ENCODE measurements around the gene GZF1.

Gene GZF1

GRCh38 chr20:23331450-23332350 is 30.3 kb upstream of the GZF1 start:
- H3K9me3 ChIP-seq (ENCODE audit: severe bottlenecking), result no peaks in the 10 kb centered on the region
- no peak for TF ChIP-seq CTCF (IDR thresholded peaks at IDR 0.05; ENCODE audit: low read depth, low read length)
- no peak overlapping the region for H3K4me3 ChIP-seq (ENCODE audit: low read depth, low read length)
- DNase-seq, result no peak
- H3K36me3 ChIP-seq, result no peaks in the 10 kb centered on the region
- H3K27me3 ChIP-seq (ENCODE audit: insufficient read depth, low read depth, severe bottlenecking), result peaks cover 82% of the 10 kb centered on the region
- H3K27ac ChIP-seq, result no peak overlapping the region

- DNase-seq, result no peak
- no peak overlapping the region for H3K27ac ChIP-seq
- no peak for TF ChIP-seq CTCF (IDR thresholded peaks at IDR 0.05; ENCODE audit: low read depth, low read length)
- no peaks in the 10 kb centered on the region for H3K36me3 ChIP-seq
- H3K9me3 ChIP-seq (ENCODE audit: severe bottlenecking), result no peaks in the 10 kb centered on the region
- peaks cover 78% of the 10 kb centered on the region for H3K27me3 ChIP-seq (ENCODE audit: insufficient read depth, low read depth, severe bottlenecking)
- no peak overlapping the region for H3K4me3 ChIP-seq (ENCODE audit: low read depth, low read length)
Observed at GRCh38 chr20:23332467-23332866, 29.5 kb upstream of the GZF1 start.

GRCh38 chr20:23334111-23334510 is 27.9 kb upstream of the GZF1 start:
- Histone ChIP-seq H3K4me3 (ENCODE audit: low read depth, low read length) (no peak overlapping the region), H3K27me3 (ENCODE audit: insufficient read depth, low read depth, severe bottlenecking) (peaks cover 66% of the 10 kb centered on the region), H3K36me3 (no peaks in the 10 kb centered on the region), H3K27ac (no peak overlapping the region), H3K9me3 (ENCODE audit: severe bottlenecking) (no peaks in the 10 kb centered on the region)
- no peak for TF ChIP-seq CTCF (IDR thresholded peaks at IDR 0.05; ENCODE audit: low read depth, low read length)
- no peak for DNase-seq

- Histone ChIP-seq H3K9me3 (ENCODE audit: severe bottlenecking) (no peaks in the 10 kb centered on the region), H3K27ac (no peak overlapping the region), H3K4me3 (ENCODE audit: low read depth, low read length) (no peak overlapping the region), H3K27me3 (ENCODE audit: insufficient read depth, low read depth, severe bottlenecking) (peaks cover 60% of the 10 kb centered on the region), H3K36me3 (no peaks in the 10 kb centered on the region)
- no peak for DNase-seq
- no peak for TF ChIP-seq CTCF (IDR thresholded peaks at IDR 0.05; ENCODE audit: low read depth, low read length)
Observed at GRCh38 chr20:23335521-23335920, 26.5 kb upstream of the GZF1 start.

GRCh38 chr20:23336476-23336875 is 25.5 kb upstream of the GZF1 start:
- no peak for DNase-seq
- TF ChIP-seq CTCF (IDR thresholded peaks at IDR 0.05; ENCODE audit: low read depth, low read length), result no peak
- Histone ChIP-seq H3K27me3 (ENCODE audit: insufficient read depth, low read depth, severe bottlenecking) (peaks cover 62% of the 10 kb centered on the region), H3K36me3 (no peaks in the 10 kb centered on the region), H3K27ac (no peak overlapping the region), H3K9me3 (ENCODE audit: severe bottlenecking) (no peaks in the 10 kb centered on the region), H3K4me3 (ENCODE audit: low read depth, low read length) (no peak overlapping the region)

Data from WERI-Rb-1 (cell line).